Mammary epithelial cell (primary cell): Measurements from ENCODE around the gene MXD3.

Experiments used
- EZH2 ChIP-seq: IDR thresholded peaks from 2 replicates; pipeline ENCODE4 v1.6.1; 2012; ENCODE audit warnings: low read length, inconsistent platforms, borderline replicate concordance
- TF ChIP-seq, protein P1 (sequence below), 2 donors: IDR thresholded peaks in 1 of 2; conservative IDR thresholded peaks in 1 of 2; 2 replicates each; pipeline ENCODE4 v1.5.1; 2011 to 2012; ENCODE audit warnings: inconsistent platforms in 2 of 2, low read length in 2 of 2, mild to moderate bottlenecking in 2 of 2, control low read depth in 1 of 2, low read depth in 1 of 2; ENCODE audit not compliant: insufficient read depth in 1 of 2; ENCODE audit errors: extremely low read depth in 1 of 2

GRCh38 chr5:177309351-177310191 lies 2.1 kb downstream of the MXD3 start:
- TF ChIP-seq, protein P1, sequence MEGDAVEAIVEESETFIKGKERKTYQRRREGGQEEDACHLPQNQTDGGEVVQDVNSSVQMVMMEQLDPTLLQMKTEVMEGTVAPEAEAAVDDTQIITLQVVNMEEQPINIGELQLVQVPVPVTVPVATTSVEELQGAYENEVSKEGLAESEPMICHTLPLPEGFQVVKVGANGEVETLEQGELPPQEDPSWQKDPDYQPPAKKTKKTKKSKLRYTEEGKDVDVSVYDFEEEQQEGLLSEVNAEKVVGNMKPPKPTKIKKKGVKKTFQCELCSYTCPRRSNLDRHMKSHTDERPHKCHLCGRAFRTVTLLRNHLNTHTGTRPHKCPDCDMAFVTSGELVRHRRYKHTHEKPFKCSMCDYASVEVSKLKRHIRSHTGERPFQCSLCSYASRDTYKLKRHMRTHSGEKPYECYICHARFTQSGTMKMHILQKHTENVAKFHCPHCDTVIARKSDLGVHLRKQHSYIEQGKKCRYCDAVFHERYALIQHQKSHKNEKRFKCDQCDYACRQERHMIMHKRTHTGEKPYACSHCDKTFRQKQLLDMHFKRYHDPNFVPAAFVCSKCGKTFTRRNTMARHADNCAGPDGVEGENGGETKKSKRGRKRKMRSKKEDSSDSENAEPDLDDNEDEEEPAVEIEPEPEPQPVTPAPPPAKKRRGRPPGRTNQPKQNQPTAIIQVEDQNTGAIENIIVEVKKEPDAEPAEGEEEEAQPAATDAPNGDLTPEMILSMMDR (conservative IDR thresholded peaks at IDR 0.05 in 1 of 2, IDR thresholded peaks at IDR 0.05 in 1 of 2; ENCODE audit: extremely low read depth in 1 of 2, insufficient read depth in 1 of 2, low read depth in 1 of 2, low read length in 2 of 2) = peak; percentile 93 to 97
- TF ChIP-seq EZH2 = no peak
